ENCODE data around the gene LRRC8C.
A peak's percentile ranks its signal among the peaks of the same experiment; 100 is the strongest.
"Not testable (repeated sequence)": the region's sequence is repeated elsewhere in the genome, so short reads cannot be mapped to it uniquely, and the experiment has no call there.

LRRC8C gene

DNA sequence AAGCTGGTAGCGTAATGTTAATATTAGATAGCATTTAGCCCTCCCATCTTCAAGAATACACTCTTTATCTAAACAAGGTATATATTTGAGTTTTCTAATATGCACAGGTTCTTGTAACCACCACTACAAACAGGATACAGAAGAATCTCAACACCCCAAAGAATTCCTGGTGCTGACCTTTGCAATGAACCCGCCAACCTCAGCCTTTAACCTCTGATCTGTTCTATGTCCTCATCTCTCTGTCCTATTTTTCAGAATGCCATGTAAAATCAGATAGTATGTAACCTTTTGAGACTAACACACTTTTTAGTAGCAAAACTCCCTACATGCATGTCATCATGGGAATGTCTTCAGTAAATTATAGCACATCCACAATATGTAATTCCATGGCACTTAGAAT is 71.1 kb downstream of the LRRC8C start:
- DNase-seq (ENCODE audit: low read depth, low spot score), result no peak
- no peak overlapping the region for H3K4me3 ChIP-seq (ENCODE audit: low read depth, low read length)
- TF ChIP-seq, protein P1, sequence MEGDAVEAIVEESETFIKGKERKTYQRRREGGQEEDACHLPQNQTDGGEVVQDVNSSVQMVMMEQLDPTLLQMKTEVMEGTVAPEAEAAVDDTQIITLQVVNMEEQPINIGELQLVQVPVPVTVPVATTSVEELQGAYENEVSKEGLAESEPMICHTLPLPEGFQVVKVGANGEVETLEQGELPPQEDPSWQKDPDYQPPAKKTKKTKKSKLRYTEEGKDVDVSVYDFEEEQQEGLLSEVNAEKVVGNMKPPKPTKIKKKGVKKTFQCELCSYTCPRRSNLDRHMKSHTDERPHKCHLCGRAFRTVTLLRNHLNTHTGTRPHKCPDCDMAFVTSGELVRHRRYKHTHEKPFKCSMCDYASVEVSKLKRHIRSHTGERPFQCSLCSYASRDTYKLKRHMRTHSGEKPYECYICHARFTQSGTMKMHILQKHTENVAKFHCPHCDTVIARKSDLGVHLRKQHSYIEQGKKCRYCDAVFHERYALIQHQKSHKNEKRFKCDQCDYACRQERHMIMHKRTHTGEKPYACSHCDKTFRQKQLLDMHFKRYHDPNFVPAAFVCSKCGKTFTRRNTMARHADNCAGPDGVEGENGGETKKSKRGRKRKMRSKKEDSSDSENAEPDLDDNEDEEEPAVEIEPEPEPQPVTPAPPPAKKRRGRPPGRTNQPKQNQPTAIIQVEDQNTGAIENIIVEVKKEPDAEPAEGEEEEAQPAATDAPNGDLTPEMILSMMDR (IDR thresholded peaks at IDR 0.05; ENCODE audit: low read depth, low read length), result no peak
- in situ Hi-C loops (cut with HindIII; ENCODE audit: low sequenced_read_pairs), result no loop called here

DNA sequence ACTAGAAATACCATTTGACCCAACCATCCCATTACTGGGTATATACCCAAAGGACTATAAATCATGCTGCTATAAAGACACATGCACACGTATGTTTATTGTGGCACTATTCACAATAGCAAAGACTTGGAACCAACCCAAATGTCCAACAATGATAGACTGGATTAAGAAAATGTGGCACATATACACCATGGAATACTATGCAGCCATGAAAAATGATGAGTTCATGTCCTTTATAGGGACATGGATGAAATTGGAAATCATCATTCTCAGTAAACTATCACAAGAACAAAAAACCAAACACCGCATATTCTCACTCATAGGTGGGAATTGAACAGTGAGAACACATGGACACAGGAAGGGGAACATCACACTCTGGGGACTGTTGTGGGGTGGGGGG is 72.0 kb downstream of the LRRC8C start:
- in situ Hi-C loops (cut with HindIII; ENCODE audit: low sequenced_read_pairs); H3K4me3 ChIP-seq (ENCODE audit: low read depth, low read length); DNase-seq (ENCODE audit: low read depth, low spot score): not testable (repeated sequence)

DNA sequence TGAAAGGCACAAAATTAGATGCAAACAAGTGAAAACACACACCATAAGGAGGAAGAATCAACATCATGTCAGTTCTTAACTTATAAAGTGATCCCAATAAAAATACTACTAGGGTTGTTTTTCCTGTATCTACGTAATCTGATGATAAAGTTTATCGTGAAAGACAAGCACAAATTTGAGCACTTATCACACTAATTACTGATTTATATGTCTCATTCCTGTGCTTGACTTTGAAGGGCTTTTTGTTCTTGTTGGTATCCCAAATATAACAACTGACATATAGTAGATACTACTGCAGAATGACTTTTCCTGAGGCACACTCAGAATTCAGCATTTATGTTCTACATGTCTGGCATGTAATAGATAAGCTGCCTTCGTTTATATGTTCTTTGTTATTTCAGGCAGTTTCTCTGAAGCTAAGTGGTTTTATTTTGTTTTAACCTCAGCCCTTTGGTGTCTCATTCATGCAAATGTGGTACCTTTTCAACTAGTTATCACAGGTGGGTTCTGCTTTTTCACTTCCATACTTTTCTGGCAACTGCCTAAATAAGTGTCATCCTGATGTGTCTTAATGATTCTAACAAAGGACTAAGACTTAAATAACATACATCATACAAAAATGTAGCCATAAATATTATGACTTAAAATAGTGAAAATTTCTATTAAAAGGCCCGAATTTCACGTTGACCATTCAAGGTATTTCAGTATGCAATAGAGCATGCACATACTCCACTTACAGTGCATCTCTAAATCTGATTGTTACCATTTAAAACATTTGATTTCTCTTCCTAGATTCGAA is 73.2 kb downstream of the LRRC8C start:
- no peak for DNase-seq (ENCODE audit: low read depth, low spot score)
- in situ Hi-C loops (cut with HindIII; ENCODE audit: low sequenced_read_pairs), result no loop called here
- H3K4me3 ChIP-seq (ENCODE audit: low read depth, low read length), result no peak overlapping the region
- TF ChIP-seq, protein P1 (IDR thresholded peaks at IDR 0.05; ENCODE audit: low read depth, low read length), result no peak

DNA sequence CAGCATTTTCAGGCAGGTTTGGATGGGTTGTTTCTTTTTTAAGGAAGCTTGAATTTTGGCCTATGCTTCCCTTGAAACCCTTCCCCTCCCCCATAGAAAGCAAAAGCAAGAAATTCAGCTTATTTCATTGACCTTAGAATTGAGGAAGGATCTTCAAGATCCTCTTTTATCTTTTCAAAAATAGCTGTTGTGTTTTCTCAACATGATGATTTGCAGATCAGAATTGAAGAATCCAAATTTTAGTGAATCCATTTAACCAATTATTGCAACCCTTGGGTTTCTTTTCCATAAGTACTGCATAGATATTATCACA is 73.7 kb downstream of the LRRC8C start:
- H3K4me3 ChIP-seq (ENCODE audit: low read depth, low read length), result no peak overlapping the region
- TF ChIP-seq, protein P1 (IDR thresholded peaks at IDR 0.05; ENCODE audit: low read depth, low read length), result no peak
- in situ Hi-C loops (cut with HindIII; ENCODE audit: low sequenced_read_pairs), result no loop called here
- no peak for DNase-seq (ENCODE audit: low read depth, low spot score)

DNA sequence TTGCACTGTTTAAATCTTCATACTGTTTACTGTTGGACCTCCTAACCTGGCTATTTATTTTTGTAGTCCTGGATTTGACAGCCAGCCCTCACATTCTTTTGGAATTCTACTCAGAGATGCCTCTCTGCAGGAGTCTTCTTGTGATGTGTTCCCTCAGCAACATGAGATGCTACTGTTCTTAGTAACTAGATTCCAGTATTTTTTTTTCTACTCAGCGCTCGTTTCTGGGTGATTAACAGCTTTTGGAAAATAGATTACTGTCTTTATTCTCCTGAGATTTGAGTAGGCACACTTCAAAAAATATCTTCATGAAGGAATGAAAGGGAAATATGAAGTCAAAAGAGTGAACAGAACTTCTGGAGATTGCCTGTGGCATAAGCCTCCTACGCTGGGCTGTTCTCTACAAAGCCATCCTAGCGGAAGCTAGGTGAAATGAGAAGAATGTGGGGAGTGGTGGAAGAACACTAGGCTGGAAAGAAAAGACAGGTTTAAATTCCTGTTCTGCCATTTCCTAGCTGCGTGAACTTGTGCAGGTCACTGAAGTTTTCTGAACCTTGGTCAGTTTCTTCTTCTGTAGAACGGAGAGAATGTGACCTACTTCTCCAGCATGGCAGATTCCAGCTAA is 75.9 kb downstream of the LRRC8C start:
- TF ChIP-seq, protein P1 (IDR thresholded peaks at IDR 0.05; ENCODE audit: low read depth, low read length), result no peak
- peak; percentile 75 for DNase-seq (ENCODE audit: low read depth, low spot score)
- H3K4me3 ChIP-seq (ENCODE audit: low read depth, low read length), result no peak overlapping the region
- in situ Hi-C loops (cut with HindIII; ENCODE audit: low sequenced_read_pairs), result no loop called here

DNA sequence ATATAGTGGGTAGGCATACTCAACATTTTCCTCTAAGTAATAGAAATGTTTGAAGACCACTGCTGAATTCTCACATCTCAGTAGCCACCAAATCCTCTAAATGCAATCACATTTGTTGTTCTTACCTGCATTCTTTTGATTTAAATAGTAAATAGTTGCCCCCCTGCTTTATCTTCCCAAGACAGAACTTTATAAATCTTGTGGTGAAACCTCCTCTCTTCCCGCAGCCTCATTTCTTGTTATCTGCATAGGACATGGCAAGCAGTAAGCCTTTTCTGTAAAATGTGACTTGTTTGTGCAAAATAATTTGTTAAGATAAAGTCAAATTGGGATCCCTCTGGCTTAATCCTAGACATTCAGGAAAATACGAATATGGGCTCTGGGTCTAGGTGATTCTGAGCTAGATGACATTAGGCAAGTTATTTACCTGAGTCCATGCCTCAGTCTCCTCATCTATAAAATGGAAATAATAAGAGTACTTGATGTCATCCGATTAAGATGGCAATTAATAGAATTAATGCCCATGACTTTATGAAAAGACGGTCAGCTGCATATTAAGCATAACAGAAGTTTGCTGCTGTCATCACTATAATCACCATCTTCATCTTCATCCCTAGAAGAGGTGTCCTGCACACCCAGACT is 77.7 kb downstream of the LRRC8C start:
- in situ Hi-C loops (cut with HindIII; ENCODE audit: low sequenced_read_pairs), result no loop called here
- no peak overlapping the region for H3K4me3 ChIP-seq (ENCODE audit: low read depth, low read length)
- TF ChIP-seq, protein P1 (IDR thresholded peaks at IDR 0.05; ENCODE audit: low read depth, low read length), result no peak
- DNase-seq (ENCODE audit: low read depth, low spot score), result no peak
